IMR-90 (cell line): Measurements from ENCODE around the gene IPO7. TPM values are rescaled to one million over a fixed set of nuclear protein-coding genes. Genes with fewer than 3 reads are reported as not detected.
A peak's percentile ranks its signal among the peaks of the same experiment; 100 is the strongest.

Experiments used
- ATAC-seq: fragments of 200-7000 bp; cut with Tn5 transposase; 2 replicates; pipeline ENCODE4 v1.9.1; 2020; ENCODE audit warnings: low read depth, mild to moderate bottlenecking, moderate library complexity
- BruUV-seq: library from RNA; stranded (reverse); fragments of 400-500 nt; replicated peaks from 2 replicates; lab custom pipeline; 2021; lab: Mats Ljungman, UMichigan
- CTCF ChIA-PET: fragments of 300-600 bp; formaldehyde crosslinking; extraction: SDS; loops from one replicate; lab custom pipeline; 2021; ENCODE audit warnings: antibody characterized with exemption; lab: Yijun Ruan, JAX
- POLR2A ChIA-PET: fragments of 300-600 bp; sonication (Branson Sonifier 250); formaldehyde crosslinking; loops from one replicate; lab custom pipeline; 2022; ENCODE audit warnings: antibody characterized with exemption; ENCODE audit not compliant: unreplicated experiment; lab: Charles Lee
- DNase-seq: peaks from one replicate; pipeline ENCODE4 v3.0.0; 2013
- H2AFZ ChIP-seq: replicated peaks from 2 replicates; pipeline ENCODE3; 2013; ENCODE audit warnings: low read length, mild to moderate bottlenecking; ENCODE audit not compliant: poor library complexity
- H2AK5ac ChIP-seq: 2 replicates; pipeline ENCODE4 v1.6.1; 2013; ENCODE audit warnings: low read depth, low read length, inconsistent platforms
- H2AK9ac ChIP-seq: replicated peaks from 2 replicates; pipeline ENCODE3; 2013; ENCODE audit warnings: mild to moderate bottlenecking, low read depth, low read length, moderate library complexity; ENCODE audit not compliant: poor library complexity
- H2BK120ac ChIP-seq: 2 replicates; pipeline ENCODE4 v1.6.1; 2013; ENCODE audit warnings: low read depth, low read length, inconsistent platforms
- H2BK15ac ChIP-seq: 3 replicates; pipeline ENCODE4 v1.6.1; 2013; ENCODE audit warnings: low read depth, low read length, inconsistent platforms
- H2BK20ac ChIP-seq: 2 replicates; pipeline ENCODE4 v1.6.1; 2013; ENCODE audit warnings: low read depth, mild to moderate bottlenecking, inconsistent platforms, low read length, moderate library complexity
- H2BK5ac ChIP-seq: 2 replicates; pipeline ENCODE4 v1.6.1; 2013; ENCODE audit warnings: mild to moderate bottlenecking, low read depth, low read length, inconsistent platforms; ENCODE audit not compliant: poor library complexity, severe bottlenecking
- H3K14ac ChIP-seq: replicated peaks from 2 replicates; pipeline ENCODE4 v1.6.1; 2013; ENCODE audit warnings: low read depth, low read length, inconsistent platforms
- H3K18ac ChIP-seq: 2 replicates; pipeline ENCODE4 v1.6.1; 2013; ENCODE audit warnings: low read depth, low read length, control low read depth
- H3K23ac ChIP-seq: 2 replicates; pipeline ENCODE4 v1.6.1; 2013; ENCODE audit warnings: low read depth, low read length, inconsistent platforms
- H3K27ac ChIP-seq: 2 replicates; pipeline ENCODE4 v1.5.1; 2013; ENCODE audit warnings: mild to moderate bottlenecking, control low read depth, low read length; ENCODE audit not compliant: insufficient read depth
- H3K27me3 ChIP-seq: 2 replicates; pipeline ENCODE4 v1.6.1; 2013; ENCODE audit warnings: low read length; ENCODE audit not compliant: control insufficient read depth, insufficient read depth
- H3K36me3 ChIP-seq: 2 replicates; pipeline ENCODE4 v1.6.1; 2013; ENCODE audit warnings: low read length, mixed read lengths; ENCODE audit not compliant: control insufficient read depth, insufficient read depth
- H3K4ac ChIP-seq: 2 replicates; pipeline ENCODE4 v1.6.1; 2013; ENCODE audit warnings: low read depth, low read length, inconsistent platforms
- H3K4me1 ChIP-seq: 2 replicates; pipeline ENCODE4 v1.6.1; 2013; ENCODE audit warnings: low read length, mixed read lengths; ENCODE audit not compliant: control insufficient read depth, insufficient read depth
- H3K4me2 ChIP-seq: 2 replicates; pipeline ENCODE4 v1.6.1; 2013; ENCODE audit warnings: low read depth, mild to moderate bottlenecking, control low read depth, low read length, moderate library complexity
- H3K4me3 ChIP-seq: 2 replicates; pipeline ENCODE4 v1.5.1; 2013; ENCODE audit warnings: low read depth, mild to moderate bottlenecking, control low read depth, low read length, moderate library complexity; ENCODE audit not compliant: insufficient read depth
- H3K56ac ChIP-seq: 2 replicates; pipeline ENCODE4 v1.6.1; 2013; ENCODE audit warnings: low read length, inconsistent platforms; ENCODE audit not compliant: insufficient read depth; ENCODE audit errors: extremely low read depth
- H3K79me1 ChIP-seq, 2 experiments: 2 replicates each; pipeline ENCODE4 v1.6.1; 2013; ENCODE audit warnings: low read length in 2 of 2, inconsistent platforms in 1 of 2, low read depth in 1 of 2
- H3K9ac ChIP-seq: 2 replicates; pipeline ENCODE4 v1.6.1; 2013; ENCODE audit warnings: low read depth, low read length, control low read depth
- H3K9me1 ChIP-seq: 2 replicates; pipeline ENCODE4 v1.6.1; 2013; ENCODE audit warnings: low read length, inconsistent platforms; ENCODE audit not compliant: insufficient read depth
- H3K9me3 ChIP-seq: 2 replicates; pipeline ENCODE4 v1.6.1; 2013; ENCODE audit warnings: low read length; ENCODE audit not compliant: control insufficient read depth, insufficient read depth
- H4K20me1 ChIP-seq: 2 replicates; pipeline ENCODE4 v1.6.1; 2013; ENCODE audit warnings: low read length, inconsistent platforms; ENCODE audit not compliant: insufficient read depth
- H4K5ac ChIP-seq: 2 replicates; pipeline ENCODE4 v1.6.1; 2013; ENCODE audit warnings: mild to moderate bottlenecking, low read depth, low read length, control low read depth
- H4K8ac ChIP-seq, 2 experiments: 2 replicates each; pipeline ENCODE4 v1.6.1; 2013; ENCODE audit warnings: low read depth in 2 of 2, low read length in 2 of 2, control low read depth in 1 of 2, inconsistent platforms in 1 of 2
- H4K91ac ChIP-seq: 2 replicates; pipeline ENCODE4 v1.6.1; 2013; ENCODE audit warnings: low read depth, low read length, inconsistent platforms; ENCODE audit not compliant: insufficient read depth
- MAFK ChIP-seq: IDR thresholded peaks from 2 replicates; pipeline ENCODE4 v1.6.1; 2012; ENCODE audit warnings: low read depth, low read length, improper control_type of control experiment
- MAZ ChIP-seq: IDR thresholded peaks from 2 replicates; pipeline ENCODE4 v1.6.1; 2012; ENCODE audit warnings: low read depth, mild to moderate bottlenecking, low read length, improper control_type of control experiment, moderate library complexity, borderline replicate concordance
- NFE2L2 ChIP-seq: fragments of 150-350 bp; IDR thresholded peaks from 2 replicates; pipeline ENCODE4 v1.6.1; 2016; ENCODE audit warnings: low read depth, mild to moderate bottlenecking, low read length
- WGBS, 2 experiments: methylation state at CpG; one replicate each; pipeline versions ENCODE4 v1.1.5 to v1.1.7; 2013; ENCODE audit warnings: missing lambda C conversion rate in 2 of 2; ENCODE audit not compliant: insufficient read length in 1 of 2; ENCODE audit errors: extremely low coverage in 2 of 2; 5-methylcytosine and 5-hydroxymethylcytosine counted together
- dilution Hi-C: fragments of 300-500 bp; cut with HindIII; formaldehyde crosslinking; loops from one replicate; pipeline ENCODE4 v1.14.3; 2018; ENCODE audit warnings: low sequenced_read_pairs; ENCODE audit not compliant: unreplicated experiment
- in situ Hi-C: fragments of 300-500 bp; cut with MboI; formaldehyde crosslinking; loops from 3 replicates; pipeline ENCODE4 v1.14.3; 2019; ENCODE audit warnings: low sequenced_read_pairs, inconsistent platforms, mixed read lengths
- intact Hi-C: fragments of 100-400 bp; cut with micrococcal nuclease; formaldehyde crosslinking; loops from 2 replicates; pipeline ENCODE4 v1.10.0; 2022
- polyA plus RNA-seq, 3 experiments: library from polyadenylated mRNA; depleted of rRNA; stranded (reverse); fragments of >200 nt; gene quantifications; 2 replicates each; pipeline ENCODE4 v1.2.3, GENCODE V29; 2012; ENCODE audit warnings: low replicate concordance in 1 of 3
- total RNA-seq: library from RNA; depleted of rRNA; stranded (reverse); fragments of >200 nt; gene quantifications from 2 replicates; pipeline ENCODE4 v1.2.3, GENCODE V29; 2012
- TF ChIP-seq, protein P1 (sequence below): conservative IDR thresholded peaks from 2 replicates; pipeline ENCODE4 v1.5.1; 2012; ENCODE audit warnings: mild to moderate bottlenecking, low read depth, low read length, improper control_type of control experiment

The IPO7 gene
- total and polyA plus RNA-seq, 2 of the 4 experiments (the other 2 are of a cell fraction), result 40.6 to 110 TPM

DNA sequence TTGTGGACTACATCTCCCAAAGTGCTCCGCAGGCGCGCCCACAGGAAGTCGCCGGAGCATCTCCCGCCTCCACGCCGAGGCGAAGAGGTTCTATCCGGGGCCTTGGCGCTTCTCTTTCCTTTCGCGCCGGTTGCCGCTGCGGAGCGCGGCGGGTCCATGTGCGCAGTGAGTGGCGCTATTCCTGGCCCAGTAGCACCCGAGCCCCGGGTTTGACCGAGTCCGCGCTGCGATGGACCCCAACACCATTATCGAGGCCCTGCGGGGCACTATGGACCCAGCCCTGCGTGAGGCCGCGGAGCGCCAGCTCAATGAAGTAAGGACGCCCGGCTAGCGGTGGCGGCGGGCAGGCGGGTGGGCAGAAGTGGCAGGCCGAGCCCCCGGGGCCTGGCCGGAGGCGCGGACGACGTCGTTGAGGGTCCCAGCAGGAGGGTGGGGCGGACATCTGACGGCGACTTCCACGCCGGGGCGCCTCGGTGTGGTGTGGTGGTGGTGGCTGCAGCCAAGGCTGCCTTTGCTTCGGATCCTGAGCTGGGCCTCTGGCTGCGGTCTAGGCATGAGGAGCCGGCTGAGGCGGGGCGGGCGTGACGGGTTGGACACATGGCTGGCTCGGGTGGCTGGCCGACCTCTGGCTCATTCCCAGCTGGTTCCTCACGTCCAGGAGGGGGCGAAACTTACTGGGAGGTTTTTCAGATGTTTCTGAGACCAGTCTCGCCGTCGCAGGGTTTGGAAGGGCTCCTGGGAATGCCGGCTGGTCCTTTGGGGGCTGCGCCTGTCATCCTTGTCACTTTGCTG, at the start of gene IPO7 (continued):
- peak; percentile 63; the same call in 1 of the 2 replicates for TF ChIP-seq MAZ
- TF ChIP-seq, protein P1, sequence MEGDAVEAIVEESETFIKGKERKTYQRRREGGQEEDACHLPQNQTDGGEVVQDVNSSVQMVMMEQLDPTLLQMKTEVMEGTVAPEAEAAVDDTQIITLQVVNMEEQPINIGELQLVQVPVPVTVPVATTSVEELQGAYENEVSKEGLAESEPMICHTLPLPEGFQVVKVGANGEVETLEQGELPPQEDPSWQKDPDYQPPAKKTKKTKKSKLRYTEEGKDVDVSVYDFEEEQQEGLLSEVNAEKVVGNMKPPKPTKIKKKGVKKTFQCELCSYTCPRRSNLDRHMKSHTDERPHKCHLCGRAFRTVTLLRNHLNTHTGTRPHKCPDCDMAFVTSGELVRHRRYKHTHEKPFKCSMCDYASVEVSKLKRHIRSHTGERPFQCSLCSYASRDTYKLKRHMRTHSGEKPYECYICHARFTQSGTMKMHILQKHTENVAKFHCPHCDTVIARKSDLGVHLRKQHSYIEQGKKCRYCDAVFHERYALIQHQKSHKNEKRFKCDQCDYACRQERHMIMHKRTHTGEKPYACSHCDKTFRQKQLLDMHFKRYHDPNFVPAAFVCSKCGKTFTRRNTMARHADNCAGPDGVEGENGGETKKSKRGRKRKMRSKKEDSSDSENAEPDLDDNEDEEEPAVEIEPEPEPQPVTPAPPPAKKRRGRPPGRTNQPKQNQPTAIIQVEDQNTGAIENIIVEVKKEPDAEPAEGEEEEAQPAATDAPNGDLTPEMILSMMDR, result peak; percentile 47

DNA sequence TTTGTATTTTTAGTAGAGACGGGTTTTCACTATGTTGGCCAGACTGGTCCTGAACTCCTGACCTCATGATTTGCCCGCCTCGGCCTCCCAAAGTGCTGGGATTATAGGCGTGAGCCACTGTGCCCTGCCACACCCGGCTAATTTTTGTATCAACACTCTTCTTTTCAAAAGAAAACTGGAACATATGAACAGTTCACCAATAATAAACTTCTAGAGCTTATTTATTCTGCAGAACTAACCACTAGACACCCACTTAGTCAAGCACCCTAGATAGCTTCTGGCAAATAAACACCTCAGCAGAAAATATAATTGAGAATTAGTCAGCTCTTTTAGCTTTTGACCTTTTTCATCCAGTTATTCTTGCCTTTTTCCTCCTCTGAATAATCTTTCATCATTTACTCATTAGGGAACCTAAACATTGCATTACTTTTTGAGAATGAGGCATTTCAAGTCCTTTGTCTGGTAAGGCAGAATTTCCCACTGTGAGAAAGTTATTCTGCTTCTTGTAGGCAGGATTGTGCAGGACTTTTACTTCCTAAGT, 42.7 kb upstream of the IPO7 start:
- H3K27ac ChIP-seq, result no peak overlapping the region
- no peak for DNase-seq
- no peak overlapping the region for H3K9ac ChIP-seq
- H3K4ac ChIP-seq, result no peak overlapping the region
- no peak overlapping the region for H3K56ac ChIP-seq
- H3K4me3 ChIP-seq, result no peak overlapping the region
- H3K79me1 ChIP-seq, result no peaks in the 10 kb centered on the region
- H2BK5ac ChIP-seq, result no peak overlapping the region
- no peak overlapping the region for H3K14ac ChIP-seq
- 87% methylated on average over 4 of the region's 5 CpGs; no CpG with 5 or more reads in 1 of the 2 experiments for WGBS, 2 experiments
- BruUV-seq, result no TSS peak
- no peak overlapping the region for H3K4me2 ChIP-seq
- CTCF ChIA-PET, result interaction anchor here (1.1 kb wide), 1 partner anchor 27 kb away, joined by 5 read pairs; the partner anchor contains the start of gene TMEM41B
- POLR2A ChIA-PET, result no interaction called here
- H4K20me1 ChIP-seq, result no peaks in the 10 kb centered on the region
- no peak for ATAC-seq
- TF ChIP-seq MAFK, result peak; percentile 48
- no peak for TF ChIP-seq NFE2L2
- no peaks in the 10 kb centered on the region for H3K4me1 ChIP-seq
- no peak overlapping the region for H4K8ac ChIP-seq
- H3K9me3 ChIP-seq, result no peaks in the 10 kb centered on the region
- H2BK15ac ChIP-seq, result no peak overlapping the region
- intact Hi-C loops (no loop called here), in situ Hi-C loops (no loop called here), dilution Hi-C loops (no loop called here)
- no peaks in the 10 kb centered on the region; the same call in 1 of the 2 replicates for H3K27me3 ChIP-seq
- H2BK20ac ChIP-seq, result no peak overlapping the region
- H2AK9ac ChIP-seq, result no peak overlapping the region
- no peak overlapping the region for H3K18ac ChIP-seq
- no peak overlapping the region for H2BK120ac ChIP-seq
- no peak overlapping the region for H4K91ac ChIP-seq
- H4K5ac ChIP-seq, result no peak overlapping the region
- H2AFZ ChIP-seq, result no peak overlapping the region
- H3K23ac ChIP-seq, result no peak overlapping the region
- no peak overlapping the region for H2AK5ac ChIP-seq
- H3K9me1 ChIP-seq, result no peaks in the 10 kb centered on the region
- H3K36me3 ChIP-seq, result no peaks in the 10 kb centered on the region
